NCI-H82 treated with DMSO at 0.1 percent for 48 hours (cell line): ENCODE results near the gene EPHA6.

Experiments used
- DNase-seq: peaks from one replicate; lab custom pipeline; 2025; ENCODE audit not compliant: unreplicated experiment; lab: John Stamatoyannopoulos, UW

The EPHA6 gene

GRCh38 chr3:97687734-97688133 lies 873.3 kb downstream of the EPHA6 start:
- no peak for DNase-seq

- no peak for DNase-seq
Observed at GRCh38 chr3:97689111-97689510, 874.7 kb downstream of the EPHA6 start.

- no peak for DNase-seq
Observed at GRCh38 chr3:97689962-97690361, 875.6 kb downstream of the EPHA6 start.

- no peak for DNase-seq
Observed at GRCh38 chr3:97691354-97691753, 877.0 kb downstream of the EPHA6 start.

GRCh38 chr3:97692389-97692788 lies 878.0 kb downstream of the EPHA6 start:
- no peak for DNase-seq

- no peak for DNase-seq
Observed at GRCh38 chr3:97692831-97693230, 878.4 kb downstream of the EPHA6 start.

- no peak for DNase-seq
Observed at GRCh38 chr3:97694876-97695275, 880.5 kb downstream of the EPHA6 start.

GRCh38 chr3:97698691-97699090 lies 884.3 kb downstream of the EPHA6 start:
- DNase-seq, result no peak

- DNase-seq, result no peak
Observed at GRCh38 chr3:97699889-97700288, 885.5 kb downstream of the EPHA6 start.

GRCh38 chr3:97705764-97706163 lies 891.4 kb downstream of the EPHA6 start:
- DNase-seq, result no peak

GRCh38 chr3:97706226-97706625 lies 891.8 kb downstream of the EPHA6 start:
- DNase-seq, result no peak

GRCh38 chr3:97711654-97712053 lies 897.3 kb downstream of the EPHA6 start:
- DNase-seq, result no peak

GRCh38 chr3:97712919-97713318 lies 898.5 kb downstream of the EPHA6 start:
- DNase-seq, result no peak

- no peak for DNase-seq
Observed at GRCh38 chr3:97713634-97714033, 899.2 kb downstream of the EPHA6 start.

GRCh38 chr3:97719156-97719821 lies 904.9 kb downstream of the EPHA6 start:
- peak; percentile 87 for DNase-seq

- no peak for DNase-seq
Observed at GRCh38 chr3:97720417-97720816, 906.0 kb downstream of the EPHA6 start.

- no peak for DNase-seq
Observed at GRCh38 chr3:97721446-97721845, 907.1 kb downstream of the EPHA6 start.

- DNase-seq, result peak; percentile 89
Observed at GRCh38 chr3:97736928-97737327, 922.5 kb downstream of the EPHA6 start.

- no peak for DNase-seq
Observed at GRCh38 chr3:97738761-97739160, 924.4 kb downstream of the EPHA6 start.

GRCh38 chr3:97742036-97742435 lies 927.6 kb downstream of the EPHA6 start:
- no peak for DNase-seq

- DNase-seq, result no peak
Observed at GRCh38 chr3:97744289-97744688, 929.9 kb downstream of the EPHA6 start.

GRCh38 chr3:97763586-97764406 lies 949.4 kb downstream of the EPHA6 start:
- DNase-seq, result peak; percentile 75
